ENCODE results near the gene RAB8B. TPM values are rescaled to one million over a fixed set of nuclear protein-coding genes. Genes with fewer than 3 reads are reported as not detected.

The RAB8B gene
- total RNA-seq, 4 donors from 2014 or later: 9.1 to 23.6 (median 10.7) TPM

DNA sequence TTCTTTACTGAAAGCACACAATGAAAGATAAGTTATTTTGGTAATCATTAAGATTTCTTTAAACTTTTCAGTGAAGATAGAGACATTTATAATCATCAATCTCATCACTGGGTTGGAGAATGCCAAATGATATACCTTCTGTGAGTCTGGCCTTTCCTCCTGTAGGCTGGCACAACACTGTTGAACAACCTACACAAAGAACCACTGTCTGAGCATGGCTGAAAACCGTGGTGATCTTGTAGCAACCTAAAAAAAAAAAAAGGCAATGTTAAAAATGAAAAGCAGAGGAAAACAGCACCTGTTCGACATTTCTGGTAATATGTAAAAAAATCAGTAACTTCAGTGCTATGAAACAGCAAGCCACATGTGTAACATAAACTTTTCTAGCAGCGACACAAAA, 33.9 kb upstream of the RAB8B start:
- DNase-seq (ENCODE audit: low spot score in 2 of 2): no peak
- intact Hi-C loops (cut with DNase I; ENCODE audit: low total_unique reads): no loop called here
- no peak overlapping the region for H3K4me3 ChIP-seq (ENCODE audit: low read depth, poor library complexity, severe bottlenecking)
- WGBS, 2 donors: 62 to 67% methylated on average over 3 of the region's 3 CpGs
- no peak for TF ChIP-seq POLR2A (IDR thresholded peaks at IDR 0.05)
- TF ChIP-seq, protein P1, sequence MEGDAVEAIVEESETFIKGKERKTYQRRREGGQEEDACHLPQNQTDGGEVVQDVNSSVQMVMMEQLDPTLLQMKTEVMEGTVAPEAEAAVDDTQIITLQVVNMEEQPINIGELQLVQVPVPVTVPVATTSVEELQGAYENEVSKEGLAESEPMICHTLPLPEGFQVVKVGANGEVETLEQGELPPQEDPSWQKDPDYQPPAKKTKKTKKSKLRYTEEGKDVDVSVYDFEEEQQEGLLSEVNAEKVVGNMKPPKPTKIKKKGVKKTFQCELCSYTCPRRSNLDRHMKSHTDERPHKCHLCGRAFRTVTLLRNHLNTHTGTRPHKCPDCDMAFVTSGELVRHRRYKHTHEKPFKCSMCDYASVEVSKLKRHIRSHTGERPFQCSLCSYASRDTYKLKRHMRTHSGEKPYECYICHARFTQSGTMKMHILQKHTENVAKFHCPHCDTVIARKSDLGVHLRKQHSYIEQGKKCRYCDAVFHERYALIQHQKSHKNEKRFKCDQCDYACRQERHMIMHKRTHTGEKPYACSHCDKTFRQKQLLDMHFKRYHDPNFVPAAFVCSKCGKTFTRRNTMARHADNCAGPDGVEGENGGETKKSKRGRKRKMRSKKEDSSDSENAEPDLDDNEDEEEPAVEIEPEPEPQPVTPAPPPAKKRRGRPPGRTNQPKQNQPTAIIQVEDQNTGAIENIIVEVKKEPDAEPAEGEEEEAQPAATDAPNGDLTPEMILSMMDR (IDR thresholded peaks at IDR 0.05): no peak

DNA sequence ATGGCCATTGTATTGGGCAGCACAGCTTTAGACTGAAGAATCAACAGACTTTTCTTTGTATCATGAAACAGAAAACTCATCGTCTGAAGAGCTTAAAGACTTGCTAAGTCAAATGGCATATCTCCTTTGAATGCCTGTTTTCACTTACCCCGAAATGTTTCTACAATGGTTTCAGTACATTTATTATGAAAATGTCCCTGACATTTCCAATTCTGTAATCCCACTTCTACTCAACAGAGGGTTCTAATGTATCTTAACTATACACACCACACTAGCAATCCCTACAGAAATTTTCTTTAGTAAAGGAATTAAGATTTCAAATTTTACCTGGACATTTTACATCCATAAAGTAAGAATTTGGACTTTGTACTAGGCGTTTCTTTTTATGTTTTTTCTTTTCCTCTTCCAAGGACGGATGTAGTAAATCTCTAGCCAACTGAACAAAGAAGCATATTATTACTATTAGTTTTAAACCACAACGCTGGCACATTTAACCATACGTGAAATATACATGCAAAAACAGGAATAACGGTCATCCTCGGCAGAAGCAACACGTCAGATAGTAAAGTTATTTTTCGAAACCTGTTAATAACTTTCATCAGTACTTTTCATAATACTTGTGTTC, 33.2 kb upstream of the RAB8B start:
- 3 to 9% methylated on average over 10 of the region's 10 CpGs for WGBS, 2 donors
- TF ChIP-seq, protein P1 (IDR thresholded peaks at IDR 0.05): no peak
- TF ChIP-seq POLR2A (IDR thresholded peaks at IDR 0.05): no peak
- H3K4me3 ChIP-seq (ENCODE audit: low read depth, poor library complexity, severe bottlenecking): peak overlapping the region; percentile 63
- intact Hi-C loops (cut with DNase I; ENCODE audit: low total_unique reads): no loop called here
- DNase-seq (ENCODE audit: low spot score in 2 of 2): no peak

DNA sequence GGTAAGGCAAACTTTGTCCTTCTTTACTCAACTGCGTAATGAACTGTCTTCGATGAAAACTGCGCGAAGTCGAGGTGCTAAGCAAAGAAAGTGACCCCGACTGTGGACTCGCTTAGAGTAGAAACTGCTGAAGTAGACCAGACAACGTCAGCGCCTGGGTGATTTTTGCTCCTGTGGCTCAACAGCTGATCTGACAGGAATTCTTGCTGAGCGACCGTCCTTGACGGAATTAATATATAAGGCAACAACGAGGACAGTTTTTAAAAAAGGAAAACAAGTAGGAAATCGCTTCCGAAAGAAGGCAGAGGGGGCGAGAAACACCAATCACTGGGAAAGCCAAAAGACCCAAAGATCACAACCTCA, 32.7 kb upstream of the RAB8B start:
- intact Hi-C loops (cut with DNase I; ENCODE audit: low total_unique reads): no loop called here
- DNase-seq (ENCODE audit: low spot score in 2 of 2): peak; percentile 38 to 88

GRCh38 chr15:63157118-63157843, 32.1 kb upstream of the RAB8B start, which contains the start of gene RPS27L:
Gene RPS27L, minus strand, starts transcription at chr15:63157477. Its CDS starts 72 bp downstream, at chr15:63157405.
- H3K4me3 ChIP-seq (ENCODE audit: low read depth, poor library complexity, severe bottlenecking): peak within 1 kb of the TSS; percentile 63
- 0 to 1% methylated on average over 33 to 47 of the region's 60 CpGs for WGBS, 2 donors
- TF ChIP-seq, protein P1 (IDR thresholded peaks at IDR 0.05): no peak
- peak in 1 of 2 donors; percentile 68 for TF ChIP-seq POLR2A (IDR thresholded peaks at IDR 0.05)
- intact Hi-C loops (cut with DNase I; ENCODE audit: low total_unique reads): no loop called here
- peak; percentile 92 to 98 for DNase-seq (ENCODE audit: low spot score in 2 of 2)

More for the DNA sequence above, 32.7 kb upstream of the RAB8B start:
- no peak for TF ChIP-seq POLR2A (IDR thresholded peaks at IDR 0.05)
- TF ChIP-seq, protein P1 (IDR thresholded peaks at IDR 0.05): no peak
- peak overlapping the region; percentile 63 for H3K4me3 ChIP-seq (ENCODE audit: low read depth, poor library complexity, severe bottlenecking)
- 1% methylated on average over 16 of the region's 16 CpGs for WGBS, 2 donors

- intact Hi-C loops (cut with DNase I; ENCODE audit: low total_unique reads): no loop called here
- TF ChIP-seq, protein P1 (IDR thresholded peaks at IDR 0.05): no peak
- TF ChIP-seq POLR2A (IDR thresholded peaks at IDR 0.05): no peak
- WGBS, 2 donors: 8 to 11% methylated on average over 18 of the region's 18 CpGs
- DNase-seq (ENCODE audit: low spot score in 2 of 2): peak; percentile 57 to 88
- H3K4me3 ChIP-seq (ENCODE audit: low read depth, poor library complexity, severe bottlenecking): peak overlapping the region; percentile 63
Observed at GRCh38 chr15:63157891-63158431, 31.4 kb upstream of the RAB8B start.

Data from lower leg skin (tissue), 4 donors.